KOPT-K1 (cell line): ENCODE measurements around the gene GLMP.

ENCODE experiments used
- H3K27ac ChIP-seq: fragments of 200-600 bp; sonication (generic); 2 replicates; pipeline ENCODE4 v1.5.1; 2016; ENCODE audit warnings: antibody characterized with exemption, mild to moderate bottlenecking, low read depth, low read length; ENCODE audit not compliant: poor library complexity, severe bottlenecking
- H3K36me3 ChIP-seq: fragments of 200-600 bp; sonication (generic); 2 replicates; pipeline ENCODE4 v1.5.1; 2017; ENCODE audit warnings: antibody characterized with exemption, mild to moderate bottlenecking, low read length, moderate library complexity; ENCODE audit not compliant: insufficient read depth
- H3K9me3 ChIP-seq: fragments of 200-600 bp; sonication (generic); 2 replicates; pipeline ENCODE4 v1.5.1; 2017; ENCODE audit warnings: antibody characterized with exemption, low read length, mild to moderate bottlenecking; ENCODE audit not compliant: insufficient read depth, poor library complexity, severe bottlenecking

GLMP gene

DNA sequence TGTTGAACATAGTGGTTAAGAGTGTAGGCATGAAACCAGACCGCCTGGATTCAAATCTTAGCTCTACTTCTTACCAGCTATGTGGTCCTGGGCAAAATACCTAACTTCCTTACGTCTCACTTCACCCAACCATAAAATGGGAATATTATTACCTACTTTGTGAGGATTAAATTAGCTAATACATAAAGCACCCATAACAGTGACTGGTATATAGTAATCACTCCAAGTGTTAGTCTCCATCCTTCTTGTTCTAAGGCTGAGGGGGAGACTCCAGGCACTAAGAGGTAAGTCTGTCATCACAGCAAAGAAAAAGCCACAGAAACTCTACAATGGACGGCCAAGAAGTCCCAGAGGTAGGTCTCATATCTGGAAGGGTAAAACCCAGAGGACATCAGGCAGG, 15.6 kb downstream of the GLMP start:
- Histone ChIP-seq H3K36me3 (peaks cover 57% of the 10 kb centered on the region), H3K9me3 (no peaks in the 10 kb centered on the region), H3K27ac (no peak overlapping the region)

DNA sequence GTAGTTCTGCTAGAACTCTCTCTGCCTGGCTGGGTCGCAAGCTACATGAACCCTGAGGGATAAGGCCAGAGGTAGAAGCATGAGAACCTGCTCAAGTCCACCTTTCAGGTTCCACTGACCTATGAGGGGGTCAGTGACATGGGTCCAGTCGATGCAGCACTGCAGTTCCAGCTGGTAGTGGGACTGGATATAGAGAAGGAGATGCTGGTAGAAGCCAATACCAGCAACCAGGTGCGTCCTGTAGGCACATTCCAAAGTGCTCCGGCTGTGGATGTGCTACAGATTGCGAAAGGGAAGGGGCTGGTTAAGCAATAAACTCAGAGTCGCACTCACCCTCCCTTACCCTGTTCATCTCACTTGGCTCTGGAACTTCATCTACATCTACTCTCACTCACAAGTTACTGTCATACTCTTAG, 18.5 kb downstream of the GLMP start:
- Histone ChIP-seq H3K27ac (no peak overlapping the region), H3K9me3 (no peaks in the 10 kb centered on the region), H3K36me3 (peaks cover 85% of the 10 kb centered on the region)

DNA sequence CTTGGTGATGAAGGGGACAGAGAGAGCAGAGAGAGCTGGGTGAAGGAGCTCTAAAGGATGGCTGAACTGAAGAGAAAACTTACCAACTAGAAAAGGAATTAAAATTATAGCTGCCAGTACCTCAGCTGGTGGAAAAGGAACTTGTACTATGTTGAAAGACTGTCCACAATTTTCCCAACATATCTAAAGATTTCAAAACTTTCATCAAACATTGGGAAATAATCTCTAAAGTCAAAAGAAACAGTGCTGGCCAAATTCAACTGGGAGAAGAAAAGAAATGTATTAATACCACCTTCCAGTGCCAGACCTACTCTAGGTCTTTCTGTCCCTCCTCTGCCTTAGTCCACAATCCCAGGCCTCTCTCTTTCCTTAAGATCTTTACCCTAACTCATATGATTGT, 18.9 kb downstream of the GLMP start:
- H3K27ac ChIP-seq = no peak overlapping the region
- H3K36me3 ChIP-seq = peaks cover 90% of the 10 kb centered on the region
- H3K9me3 ChIP-seq = no peaks in the 10 kb centered on the region

DNA sequence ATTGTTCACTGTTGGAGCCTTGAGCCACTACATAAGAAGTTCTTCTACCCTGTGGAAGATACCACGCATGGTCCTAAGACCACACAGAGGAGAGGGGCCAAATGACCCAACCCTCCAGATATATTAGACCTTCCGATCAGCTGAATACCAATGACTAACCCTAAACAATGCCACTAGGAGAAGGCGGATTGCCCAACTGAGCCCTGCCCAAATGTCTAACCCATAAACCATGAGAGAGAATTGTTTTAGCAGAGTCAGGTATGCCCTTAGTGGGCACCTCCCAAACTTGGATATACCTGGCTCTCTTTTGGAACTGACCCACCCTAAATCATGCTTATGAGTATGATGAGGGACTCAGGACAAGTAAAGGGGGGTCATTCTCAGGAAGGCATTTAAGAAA, 25.2 kb downstream of the GLMP start:
- H3K9me3 ChIP-seq = no peaks in the 10 kb centered on the region
- H3K27ac ChIP-seq = no peak overlapping the region
- H3K36me3 ChIP-seq = peaks cover 100% of the 10 kb centered on the region

DNA sequence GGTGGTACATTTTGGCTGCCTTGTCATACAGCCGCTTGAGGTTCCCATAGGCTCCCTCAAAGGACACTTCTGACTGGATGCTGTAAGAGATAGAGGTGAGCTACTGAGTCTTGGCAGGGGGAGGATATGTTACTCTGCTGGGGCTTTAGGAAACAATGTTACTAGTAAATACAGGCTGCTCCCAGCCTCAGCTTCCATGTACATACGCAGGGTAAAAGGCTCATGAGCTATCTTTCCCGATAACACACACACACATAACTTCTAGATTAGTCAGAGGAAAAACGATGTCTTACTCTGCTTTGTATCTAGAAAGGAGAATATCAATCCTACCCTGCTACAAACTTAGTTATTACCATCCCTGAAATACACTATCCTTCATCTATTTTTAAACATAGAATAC, 27.1 kb downstream of the GLMP start:
- no peak overlapping the region for H3K27ac ChIP-seq
- H3K9me3 ChIP-seq = no peaks in the 10 kb centered on the region
- peaks cover 100% of the 10 kb centered on the region for H3K36me3 ChIP-seq

DNA sequence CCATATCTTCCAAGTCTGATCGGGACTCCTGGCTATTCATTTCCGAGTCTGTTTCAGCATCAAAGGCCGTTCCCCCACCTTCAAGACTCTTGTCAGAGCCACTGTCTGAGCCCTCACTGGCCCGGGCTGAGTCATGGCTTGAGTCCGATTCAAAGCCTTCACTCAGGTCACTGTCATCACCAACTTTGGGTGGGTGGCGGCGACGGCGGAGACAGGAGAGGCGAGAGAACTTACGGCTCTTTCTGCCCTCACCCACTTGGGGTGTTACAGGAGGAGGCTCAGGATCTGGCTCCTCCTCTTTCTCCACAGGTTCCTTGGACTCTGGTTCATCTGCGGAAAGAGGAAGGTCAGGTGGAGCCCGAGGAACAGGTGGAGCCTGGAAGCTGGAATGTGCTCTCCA, 29.4 kb downstream of the GLMP start:
- Histone ChIP-seq H3K27ac (no peak overlapping the region), H3K36me3 (peaks cover 100% of the 10 kb centered on the region), H3K9me3 (no peaks in the 10 kb centered on the region)

DNA sequence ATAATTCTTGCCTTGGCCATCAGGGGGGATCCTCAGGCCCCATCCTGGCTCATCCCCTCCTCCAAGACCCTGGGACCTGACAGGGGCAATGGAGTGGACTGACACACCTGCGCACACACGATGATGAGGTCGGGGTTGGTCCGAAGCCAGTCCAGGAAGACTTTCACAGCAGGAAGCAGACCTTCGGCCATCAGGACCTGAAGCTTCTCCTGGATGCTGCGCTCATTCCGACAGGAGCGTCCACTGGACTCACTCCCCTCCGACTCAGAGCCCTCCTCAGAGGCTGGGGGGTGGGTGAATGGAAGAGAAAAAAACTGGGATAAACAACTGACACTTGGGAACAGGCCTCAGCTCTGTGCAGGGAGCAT, 32.2 kb downstream of the GLMP start:
- H3K36me3 ChIP-seq = peaks cover 100% of the 10 kb centered on the region
- no peak overlapping the region for H3K27ac ChIP-seq
- H3K9me3 ChIP-seq = no peaks in the 10 kb centered on the region

DNA sequence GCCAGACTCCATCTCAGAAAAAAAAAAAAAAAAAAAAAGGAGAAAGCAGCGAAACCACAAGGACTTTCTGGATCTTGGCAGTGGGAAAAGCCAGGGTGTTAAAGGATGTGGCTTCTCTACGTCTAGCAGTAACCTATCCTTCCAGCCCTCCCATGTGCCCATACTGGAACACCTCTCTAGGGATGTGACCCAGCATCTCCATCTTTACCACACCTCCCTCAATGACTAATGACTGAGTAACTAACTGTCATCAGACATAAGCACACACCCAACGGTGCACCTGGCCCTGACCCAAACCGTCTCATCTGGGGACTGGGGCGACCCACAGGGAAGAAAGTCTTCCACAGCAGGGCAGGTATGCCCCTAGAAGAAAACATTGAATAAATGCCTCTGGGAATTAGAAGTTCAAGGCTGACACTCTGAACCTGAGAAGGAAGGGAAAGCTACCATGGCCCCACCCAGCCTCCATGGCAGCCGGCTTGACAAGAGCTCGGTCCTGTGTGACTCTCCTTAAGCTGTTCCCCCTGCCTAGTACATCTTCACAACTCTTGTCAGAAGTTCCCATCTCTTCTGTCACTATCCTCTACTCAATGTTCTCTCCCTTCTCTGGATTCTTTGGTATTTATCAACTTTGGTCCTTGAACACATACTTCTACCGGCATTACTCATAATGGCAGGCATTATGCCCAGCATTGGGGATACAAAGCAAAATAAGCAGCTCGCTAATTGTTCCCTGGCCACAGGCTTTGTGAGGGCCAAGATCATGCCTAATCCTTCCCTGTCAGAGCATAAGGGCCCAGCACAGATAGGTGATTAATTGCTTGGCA, 32.8 kb downstream of the GLMP start:
- Histone ChIP-seq H3K36me3 (peaks cover 100% of the 10 kb centered on the region), H3K27ac (no peak overlapping the region), H3K9me3 (no peaks in the 10 kb centered on the region)

DNA sequence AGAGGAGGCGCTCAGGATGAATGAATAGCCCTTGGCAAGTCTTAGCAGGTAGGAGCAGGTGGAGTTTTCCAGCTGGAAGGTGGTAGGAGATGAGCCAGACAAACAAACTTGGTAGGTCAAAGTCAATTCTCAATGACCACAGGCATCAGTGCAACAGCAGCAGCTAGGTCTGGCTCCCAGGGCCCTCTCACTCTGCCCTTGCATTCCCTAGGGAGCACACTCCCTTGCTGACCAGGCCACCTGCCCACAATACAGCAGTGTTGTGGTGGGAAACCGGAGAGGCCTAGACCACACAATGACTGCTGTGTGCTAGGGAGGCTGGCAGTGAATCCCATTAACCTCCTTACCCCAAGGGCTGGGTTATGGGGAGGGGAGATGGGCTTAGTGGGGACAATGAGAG, 34.6 kb downstream of the GLMP start:
- H3K9me3 ChIP-seq = no peaks in the 10 kb centered on the region
- no peak overlapping the region for H3K27ac ChIP-seq
- H3K36me3 ChIP-seq = peaks cover 100% of the 10 kb centered on the region

DNA sequence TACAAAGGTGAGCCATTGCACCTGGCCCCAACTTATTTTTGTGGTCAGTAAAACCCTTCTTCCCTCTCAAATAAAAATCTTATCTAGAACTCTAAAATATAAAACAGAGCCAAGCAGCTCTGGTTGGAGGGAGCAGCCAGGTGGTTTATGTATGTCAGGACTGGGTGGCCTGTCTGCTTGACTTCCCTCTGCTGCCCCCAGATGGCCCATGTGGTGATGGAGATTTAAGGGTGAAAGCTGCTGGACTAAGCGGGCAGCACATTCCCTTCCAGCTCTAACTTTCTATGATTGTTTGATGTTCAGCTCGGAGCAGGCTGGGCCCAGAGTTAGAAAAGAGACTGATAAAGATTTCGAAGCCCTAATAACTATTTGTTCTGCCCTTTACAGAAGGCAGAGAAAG, 35.7 kb downstream of the GLMP start:
- H3K9me3 ChIP-seq = no peaks in the 10 kb centered on the region
- H3K36me3 ChIP-seq = peaks cover 98% of the 10 kb centered on the region
- H3K27ac ChIP-seq = no peak overlapping the region

DNA sequence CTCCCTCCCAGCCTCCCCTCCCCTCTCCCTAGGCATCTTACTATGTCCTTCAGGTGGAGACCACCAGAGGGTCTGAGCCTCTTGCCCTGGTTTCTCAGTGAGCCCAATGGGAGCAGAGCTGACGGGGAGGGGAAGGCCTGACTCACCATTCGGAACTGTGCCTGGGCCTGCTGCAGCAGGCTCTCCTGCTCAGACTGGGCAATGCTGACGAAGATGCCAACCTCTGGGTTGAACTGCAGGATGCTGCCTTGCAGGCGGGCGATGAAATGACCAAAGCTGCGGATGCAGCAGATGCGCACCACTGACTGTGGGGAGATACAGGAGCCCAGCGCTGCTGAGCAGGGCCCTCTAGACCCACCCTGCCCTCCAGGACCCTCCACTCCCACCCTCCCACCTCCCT, 36.6 kb downstream of the GLMP start:
- Histone ChIP-seq H3K9me3 (no peaks in the 10 kb centered on the region), H3K27ac (no peak overlapping the region), H3K36me3 (peaks cover 98% of the 10 kb centered on the region)

DNA sequence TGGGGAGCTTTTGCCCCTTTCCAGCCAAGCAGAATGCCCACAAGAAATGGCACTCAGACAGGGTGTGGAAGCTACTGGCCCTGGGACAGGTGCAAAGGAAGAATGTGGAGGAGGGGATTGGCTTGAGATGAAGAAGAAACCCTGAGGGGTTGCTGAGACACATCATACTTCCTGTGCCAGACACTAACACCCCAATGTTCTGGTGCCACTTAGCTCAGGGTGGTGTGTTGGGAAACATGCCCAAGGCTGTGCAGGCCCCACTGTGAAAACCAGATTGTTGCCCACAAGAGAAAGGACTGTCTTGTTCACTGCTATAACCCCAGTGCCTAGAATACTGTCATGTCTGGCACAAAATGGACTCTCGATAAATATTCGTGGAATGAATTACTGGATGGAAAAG, 37.8 kb downstream of the GLMP start:
- no peaks in the 10 kb centered on the region for H3K9me3 ChIP-seq
- peaks cover 98% of the 10 kb centered on the region for H3K36me3 ChIP-seq
- H3K27ac ChIP-seq = peak overlapping the region; percentile 56

DNA sequence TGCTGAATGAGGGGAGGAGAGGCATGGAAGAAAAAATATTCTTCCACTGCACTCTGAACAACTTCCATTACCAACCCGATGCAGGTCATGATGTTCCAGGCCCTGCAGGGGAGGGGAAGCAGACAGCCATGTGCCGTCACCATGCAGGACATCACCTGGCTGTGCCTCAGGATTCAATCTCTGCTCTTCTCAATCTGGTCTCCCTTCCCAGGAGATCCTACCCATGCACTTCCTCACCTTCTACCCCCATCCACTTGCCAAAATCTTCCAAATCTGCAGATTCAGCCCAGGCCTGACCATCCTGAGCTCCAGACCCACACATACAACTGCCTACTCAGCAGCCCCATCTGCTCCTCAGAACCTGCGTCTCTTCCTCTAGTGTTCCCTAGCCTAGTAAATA, 41.8 kb downstream of the GLMP start:
- Histone ChIP-seq H3K27ac (no peak overlapping the region), H3K36me3 (peaks cover 98% of the 10 kb centered on the region), H3K9me3 (no peaks in the 10 kb centered on the region)

DNA sequence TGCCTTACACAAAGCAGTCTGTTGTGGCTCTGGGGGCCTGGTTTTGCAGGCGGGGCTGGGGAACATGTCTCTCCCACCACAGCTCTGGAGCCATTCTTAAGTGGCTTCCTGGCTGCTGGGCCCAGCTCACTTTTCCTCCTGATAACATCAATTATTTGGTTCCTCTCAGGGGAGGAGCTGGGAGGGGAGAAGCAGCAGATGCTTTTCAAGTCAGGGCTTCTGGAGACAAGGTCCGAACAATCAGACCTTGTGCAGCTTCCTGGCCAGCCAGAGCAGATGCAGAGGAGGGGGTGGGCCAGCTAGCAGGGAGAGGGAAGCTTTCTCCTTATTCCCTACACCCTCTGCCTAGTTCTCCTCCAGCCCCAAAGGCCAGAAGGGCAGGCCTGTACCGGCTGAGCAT, 44.0 kb downstream of the GLMP start:
- Histone ChIP-seq H3K9me3 (no peaks in the 10 kb centered on the region), H3K27ac (peak overlapping the region; percentile 64), H3K36me3 (peaks cover 87% of the 10 kb centered on the region)

DNA sequence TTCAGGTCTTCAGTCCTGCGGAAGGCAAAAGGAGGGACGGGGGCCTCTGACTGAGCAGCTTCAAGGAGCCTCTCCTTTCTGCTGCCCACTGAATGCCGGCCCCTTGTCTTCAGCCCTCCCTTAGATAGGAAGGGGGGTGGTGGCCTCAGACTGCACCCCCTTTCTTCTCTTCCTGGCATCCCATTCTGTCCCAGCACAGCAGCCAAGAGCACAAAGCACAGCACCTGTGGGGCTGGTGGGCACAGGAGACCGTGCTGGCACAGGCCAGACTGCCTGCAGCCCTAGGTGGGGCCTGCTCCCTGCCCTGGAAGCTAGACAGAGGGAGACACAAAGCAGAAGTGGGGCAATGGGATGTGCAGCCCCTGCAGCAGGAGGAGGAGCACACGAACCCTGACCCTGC, 45.9 kb downstream of the GLMP start:
- Histone ChIP-seq H3K27ac (no peak overlapping the region), H3K9me3 (no peaks in the 10 kb centered on the region), H3K36me3 (peaks cover 70% of the 10 kb centered on the region)

DNA sequence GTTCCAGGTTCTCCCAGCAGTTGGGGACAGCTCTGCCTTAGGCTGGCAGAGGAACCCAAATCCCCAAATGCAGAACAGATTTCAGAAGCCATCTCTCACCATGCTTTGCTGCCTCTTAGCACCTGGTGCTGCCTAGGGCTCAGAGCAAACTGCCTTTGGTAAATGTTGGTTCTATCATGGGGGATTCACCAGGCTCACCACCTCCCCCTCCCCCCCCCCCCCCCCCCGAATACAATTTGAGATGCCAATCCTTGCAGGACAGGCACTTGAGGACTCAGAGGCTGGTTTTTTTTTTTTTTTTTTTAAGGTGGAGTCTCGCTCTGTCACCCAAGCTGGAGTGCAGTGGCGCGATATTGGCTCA, 47.2 kb downstream of the GLMP start:
- peaks cover 68% of the 10 kb centered on the region for H3K36me3 ChIP-seq
- H3K27ac ChIP-seq = no peak overlapping the region

More for the DNA sequence above, 47.2 kb downstream of the GLMP start:
- H3K9me3 ChIP-seq = no peaks in the 10 kb centered on the region
